Activated gamma-delta T cell treated with Interleukin-2 at 50 U/mL for 16 hours (primary cell): ENCODE data around the gene UBL4B.

Experiments
- DNase-seq: peaks from one replicate; pipeline ENCODE4 v3.0.0-alpha.2; 2020

Gene UBL4B

DNA sequence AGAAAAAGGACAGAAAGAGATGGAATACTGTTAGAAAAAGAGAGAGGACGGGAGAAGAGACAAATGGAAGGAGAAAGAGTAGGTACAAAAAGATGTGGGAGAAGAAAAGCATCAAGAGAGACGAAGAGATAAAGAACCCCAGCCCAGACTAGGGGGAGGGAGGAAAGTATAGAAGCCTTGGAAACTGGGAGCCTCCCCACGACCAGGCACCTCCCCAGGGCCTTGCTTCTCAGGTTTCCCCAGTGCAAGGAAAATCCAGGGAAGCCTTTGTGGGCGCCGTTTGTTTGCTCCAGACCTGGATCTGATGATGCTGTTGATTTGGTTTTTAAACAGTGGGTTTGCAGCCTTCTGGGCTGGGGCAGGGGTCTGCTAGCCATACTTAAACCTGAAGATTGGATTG lies 26.6 kb upstream of the UBL4B start:
- no peak for DNase-seq

DNA sequence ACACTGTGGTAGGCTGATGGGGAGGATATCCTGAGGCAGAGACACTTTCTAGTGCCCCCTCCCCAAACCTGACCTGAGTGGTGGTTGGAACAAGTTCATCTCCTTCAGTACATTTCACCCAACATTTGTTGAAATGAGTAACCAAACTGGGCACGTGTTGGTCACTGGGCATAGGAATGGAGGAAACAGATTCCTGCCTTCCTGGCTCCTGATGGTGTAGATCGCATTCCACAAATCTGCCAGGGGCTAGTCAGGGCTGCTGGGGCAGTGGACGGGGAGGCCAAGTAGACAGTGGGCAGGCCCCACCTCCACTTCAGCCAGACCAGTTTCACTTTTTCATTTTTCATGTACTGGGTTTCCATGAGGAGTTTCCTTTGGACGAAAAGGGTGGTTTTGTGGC lies 25.3 kb upstream of the UBL4B start:
- no peak for DNase-seq

DNA sequence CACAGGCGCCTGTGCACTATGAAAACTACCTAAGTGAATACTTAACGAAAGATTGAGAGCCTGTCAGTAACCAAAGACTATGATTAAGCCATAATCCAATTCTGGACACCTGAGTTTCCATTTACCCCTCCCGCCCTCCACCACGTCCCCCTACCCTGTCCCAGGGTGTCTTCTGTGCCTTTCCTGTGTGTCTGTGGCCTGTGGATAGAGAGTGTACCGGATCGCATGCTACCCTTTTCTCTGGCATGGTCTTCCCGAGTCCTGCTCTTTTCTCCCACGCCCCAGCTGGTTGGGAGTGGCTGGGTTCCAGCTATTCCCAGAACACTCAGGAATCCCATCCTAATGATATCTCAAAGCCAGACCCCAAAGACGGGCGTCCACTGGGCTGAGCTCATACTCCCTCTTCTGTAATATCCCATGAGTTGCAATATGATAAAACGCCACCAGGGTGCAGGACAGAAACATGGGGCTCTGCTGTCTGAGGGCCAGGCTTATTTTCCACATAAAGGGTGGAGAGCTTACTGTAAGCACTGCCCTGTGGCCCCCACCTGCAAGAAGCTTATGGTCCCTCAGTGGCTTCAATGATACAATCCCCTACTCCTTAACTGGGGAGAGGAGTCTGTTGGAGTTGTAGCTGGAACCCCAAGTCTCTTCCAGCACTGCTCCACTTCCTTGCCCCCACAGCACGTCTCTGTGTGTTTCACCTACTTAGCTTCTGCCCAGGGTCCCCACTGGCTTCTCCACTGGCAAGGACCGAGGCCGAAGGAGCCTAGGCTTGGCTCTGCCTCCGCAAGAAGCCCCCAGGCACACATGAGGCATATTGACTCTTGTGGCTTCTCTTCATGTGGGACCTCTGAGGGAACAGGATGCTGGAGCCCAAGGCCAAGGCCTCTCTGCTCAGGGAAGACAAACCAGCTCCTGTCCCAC lies 24.2 kb upstream of the UBL4B start:
- DNase-seq = peak; percentile 39

DNA sequence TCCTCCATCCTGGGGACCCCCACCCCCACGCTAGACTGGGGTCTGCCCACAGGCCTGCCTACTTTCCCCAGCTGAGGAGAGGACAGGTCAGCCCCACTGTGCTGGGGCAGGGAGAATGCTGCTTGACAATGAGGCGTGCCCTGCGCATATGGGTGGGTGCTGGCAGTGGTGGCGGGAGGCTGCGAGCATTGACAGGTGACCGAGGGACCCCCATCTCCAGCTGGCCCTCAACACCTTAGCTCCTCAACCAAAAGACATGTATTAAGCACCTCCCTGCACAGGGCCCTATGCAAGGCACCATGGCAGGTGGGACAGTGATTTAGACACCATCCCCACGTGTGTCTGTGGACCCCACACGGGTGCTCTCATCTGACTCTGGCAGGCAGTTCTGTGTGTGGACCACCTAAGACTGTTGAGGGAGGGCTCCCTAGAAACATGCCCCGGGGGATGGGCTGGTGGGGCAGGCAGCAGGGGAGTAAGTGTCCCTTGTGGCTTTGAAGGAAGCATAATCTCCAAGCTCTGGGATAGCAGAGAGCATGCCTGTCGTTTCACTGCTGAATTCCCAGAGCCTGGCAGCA lies 23.4 kb upstream of the UBL4B start:
- no peak for DNase-seq

DNA sequence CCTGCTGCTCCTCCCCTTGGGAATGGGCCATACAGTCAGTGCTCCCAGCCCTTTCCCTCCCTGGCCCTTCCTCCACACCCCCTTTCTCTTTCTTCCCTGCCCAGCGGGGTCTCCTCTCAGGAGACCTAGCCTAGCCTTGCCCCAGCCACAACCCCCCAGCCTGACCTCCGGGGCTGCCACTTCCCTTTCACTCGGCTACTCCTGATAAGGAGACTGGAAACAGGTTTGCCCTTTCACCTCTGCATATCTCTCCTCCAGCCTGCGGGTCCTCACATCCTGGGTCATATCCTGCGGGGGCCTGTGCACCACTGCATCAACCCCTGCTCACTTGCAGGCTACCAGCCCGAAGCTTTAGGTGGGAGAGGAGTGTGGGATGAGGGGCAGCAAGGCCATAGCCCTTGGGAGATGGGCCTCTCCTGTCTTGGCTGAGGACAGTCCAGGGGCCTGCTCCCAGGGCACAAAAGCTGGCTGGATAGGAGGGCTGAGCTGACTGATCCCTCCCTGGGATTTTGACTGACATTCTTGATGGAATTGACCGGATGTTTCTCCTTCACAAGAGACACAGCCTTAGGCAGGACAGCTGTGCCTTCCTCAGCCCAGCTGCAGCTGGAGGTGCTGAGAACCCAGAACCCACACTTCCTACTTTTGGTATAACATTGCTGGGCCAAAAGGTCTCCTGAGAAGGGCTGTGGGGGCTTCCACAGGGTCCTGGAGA lies 22.5 kb upstream of the UBL4B start:
- no peak for DNase-seq

DNA sequence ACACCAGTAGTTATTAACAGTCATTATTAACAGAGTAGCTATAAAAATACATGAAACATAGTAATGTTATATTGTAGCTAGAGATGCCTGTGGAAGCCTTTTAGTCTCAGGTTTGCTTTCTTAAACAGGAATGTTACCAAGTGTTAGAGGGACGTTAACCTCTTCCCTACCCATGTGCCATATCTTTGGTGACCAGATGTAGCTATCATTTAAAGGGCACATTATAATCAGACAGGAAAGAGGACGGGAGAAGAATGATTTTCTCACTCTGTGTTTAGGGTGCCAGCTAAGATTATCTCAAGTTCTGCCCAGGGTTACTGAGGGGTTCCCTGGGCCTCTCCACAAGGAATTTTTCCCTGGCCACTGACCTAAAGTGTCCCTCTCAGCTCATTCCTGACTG lies 20.9 kb upstream of the UBL4B start:
- DNase-seq = no peak

DNA sequence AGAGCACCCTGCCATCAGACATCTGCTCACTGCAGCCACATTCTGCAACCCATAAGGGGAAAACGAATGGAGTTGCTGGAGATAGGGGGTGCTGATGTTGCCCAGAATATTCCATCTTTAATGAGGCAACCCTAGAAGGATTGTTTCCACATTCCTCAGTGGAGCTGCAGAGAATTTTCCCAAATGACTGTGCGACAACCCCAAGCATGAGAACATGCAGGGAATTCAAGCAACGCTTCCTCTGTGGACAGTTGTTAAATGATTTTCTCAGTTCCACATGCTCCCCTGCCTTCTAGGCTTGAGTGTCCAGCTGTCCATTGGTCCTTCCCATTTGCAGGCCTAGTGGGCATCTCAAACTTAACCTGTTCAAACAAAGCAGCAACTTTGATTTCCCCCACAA lies 20.5 kb upstream of the UBL4B start:
- DNase-seq = no peak

DNA sequence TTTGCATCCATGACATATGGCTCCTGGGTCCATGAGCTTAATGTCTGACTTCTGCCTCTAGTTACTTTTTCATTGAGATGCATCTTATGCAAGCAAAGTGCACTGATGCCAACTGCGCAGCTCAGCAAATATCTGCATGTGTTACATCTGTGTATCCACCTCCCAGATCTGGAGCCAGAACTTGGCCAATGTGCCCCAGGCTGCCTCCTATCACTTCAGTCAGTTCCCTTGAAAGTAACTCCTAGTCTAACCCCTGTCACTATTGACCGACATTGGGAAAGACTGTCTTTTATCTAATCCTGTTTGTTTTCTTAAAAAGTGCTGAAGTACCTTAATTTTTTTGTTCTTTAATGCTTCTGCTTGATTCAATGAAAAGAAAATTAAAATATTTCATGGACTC lies 19.3 kb upstream of the UBL4B start:
- DNase-seq = no peak

DNA sequence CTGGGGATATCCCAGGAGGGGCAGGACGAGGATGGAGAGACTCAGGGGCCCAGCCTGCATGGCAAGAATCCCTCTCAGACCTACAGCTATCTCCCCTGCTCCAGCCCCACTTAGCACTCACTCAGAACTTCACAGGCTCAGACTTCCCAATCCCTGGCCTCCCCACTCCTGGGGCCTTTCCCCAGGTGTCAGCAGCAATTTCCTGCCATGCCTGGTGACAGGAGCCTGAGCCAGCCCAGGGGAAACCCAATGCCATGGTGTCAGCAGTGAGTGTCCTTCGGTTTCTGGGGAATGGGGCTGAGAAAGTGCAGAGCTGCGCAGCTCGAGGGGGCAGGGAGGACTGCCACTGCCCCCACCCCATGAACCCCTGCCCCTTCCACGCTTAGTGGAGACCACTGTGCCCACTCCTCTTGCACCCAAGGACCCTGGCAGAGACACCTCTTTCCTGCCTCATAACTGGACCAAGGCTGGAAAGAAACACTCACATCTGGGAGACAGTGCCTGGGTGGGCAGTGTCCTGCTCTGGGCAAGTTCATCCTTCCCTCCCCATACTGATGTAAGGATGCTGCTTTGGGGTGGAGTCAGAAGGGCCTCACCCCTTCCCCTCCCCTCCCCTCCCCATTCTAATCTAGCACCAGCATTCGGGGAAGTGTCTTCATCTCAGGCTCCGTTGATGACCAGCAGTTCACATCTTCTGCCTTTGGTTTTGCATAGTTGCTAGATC lies 17.1 kb upstream of the UBL4B start:
- DNase-seq = no peak

DNA sequence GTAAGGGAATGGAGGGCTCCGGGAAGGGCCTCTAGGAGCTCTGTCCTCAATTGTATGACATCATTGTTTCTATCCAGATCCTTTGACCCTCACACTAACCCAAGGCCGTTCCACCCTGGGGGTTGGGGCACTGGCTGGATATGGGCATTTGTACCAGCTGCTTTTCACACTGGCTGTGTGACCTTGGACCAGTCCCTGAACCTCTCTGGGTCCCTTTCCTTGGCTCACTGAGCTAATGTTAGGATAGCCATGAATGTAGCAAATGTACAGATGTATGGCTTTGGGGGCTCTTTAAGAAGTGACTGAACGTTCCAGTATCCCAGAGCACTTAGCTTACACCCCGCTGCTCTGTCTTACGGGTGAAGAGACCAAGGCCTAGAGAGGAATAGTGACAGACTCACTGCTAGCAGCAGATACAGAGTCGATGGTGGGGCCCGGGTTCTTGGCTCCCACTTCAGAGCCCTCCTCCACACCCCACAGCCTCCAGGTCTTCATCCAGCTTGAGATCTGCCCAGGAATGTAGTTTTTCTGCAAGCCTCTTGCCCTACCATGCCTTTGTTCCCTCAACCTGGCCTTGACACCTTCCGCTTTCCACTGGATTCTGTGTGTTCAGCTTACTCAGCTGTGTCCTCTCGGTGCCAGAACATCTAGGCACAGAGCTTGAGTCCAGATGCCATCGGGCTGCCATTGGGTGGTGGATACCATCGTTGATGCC lies 14.6 kb upstream of the UBL4B start:
- DNase-seq = no peak

DNA sequence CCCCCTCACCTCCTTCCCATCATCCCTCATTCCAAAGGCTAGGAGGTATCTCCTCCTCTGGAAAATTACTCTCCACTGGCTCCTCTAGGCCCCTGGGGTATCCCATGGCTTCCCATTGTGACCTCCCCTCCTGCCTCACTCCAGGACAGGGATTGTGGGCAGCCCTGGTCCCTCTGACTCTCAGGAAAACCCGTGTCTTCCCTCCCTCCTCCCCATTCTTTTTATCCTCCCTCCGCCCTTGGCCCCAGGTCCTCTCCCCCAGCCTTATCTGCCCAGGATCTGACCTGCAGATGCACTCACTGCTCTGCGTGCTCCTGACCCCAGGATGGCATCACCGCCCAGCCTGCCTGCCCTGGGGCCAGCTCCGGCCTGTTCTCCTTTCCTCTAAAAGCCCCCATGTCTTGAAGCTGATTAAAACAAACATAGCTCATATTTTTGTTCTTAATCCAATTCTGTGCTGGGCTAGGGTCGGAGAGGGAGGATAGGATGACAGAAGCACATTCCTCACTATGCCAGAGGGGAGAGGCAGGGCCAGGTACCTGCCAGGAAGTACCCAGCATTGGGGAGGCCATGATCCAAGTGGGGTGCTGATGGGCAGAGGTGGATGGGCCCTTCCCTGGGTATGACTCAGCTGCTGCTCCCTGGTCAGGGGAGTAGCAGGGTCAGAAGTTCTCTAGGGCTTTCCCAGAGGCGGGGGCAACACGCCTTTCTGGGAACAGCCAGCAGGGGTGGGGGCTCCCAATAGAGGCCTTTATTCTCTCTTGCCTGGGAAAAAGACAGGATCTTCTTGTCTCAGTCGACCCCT lies 13.8 kb upstream of the UBL4B start:
- no peak for DNase-seq

DNA sequence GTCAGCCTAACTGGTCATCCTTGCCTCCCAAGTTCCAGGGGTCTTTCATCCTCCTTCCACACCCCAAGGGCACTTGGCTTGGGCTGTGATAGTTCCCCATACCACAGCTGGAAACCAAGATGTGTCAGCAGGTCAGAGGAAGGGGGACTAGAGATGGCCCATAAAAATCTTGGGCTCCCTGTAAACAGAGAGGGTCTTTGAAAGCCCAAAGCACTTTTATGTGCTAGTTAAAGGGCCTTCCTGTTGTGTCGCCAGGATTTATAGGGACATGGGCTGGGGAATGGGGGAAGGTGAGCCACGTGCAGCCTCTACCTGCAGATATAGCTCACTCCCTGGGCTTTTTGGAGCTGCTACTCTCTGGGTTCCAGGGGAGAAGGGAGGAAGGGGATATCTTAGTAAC lies 11.9 kb upstream of the UBL4B start:
- no peak for DNase-seq

DNA sequence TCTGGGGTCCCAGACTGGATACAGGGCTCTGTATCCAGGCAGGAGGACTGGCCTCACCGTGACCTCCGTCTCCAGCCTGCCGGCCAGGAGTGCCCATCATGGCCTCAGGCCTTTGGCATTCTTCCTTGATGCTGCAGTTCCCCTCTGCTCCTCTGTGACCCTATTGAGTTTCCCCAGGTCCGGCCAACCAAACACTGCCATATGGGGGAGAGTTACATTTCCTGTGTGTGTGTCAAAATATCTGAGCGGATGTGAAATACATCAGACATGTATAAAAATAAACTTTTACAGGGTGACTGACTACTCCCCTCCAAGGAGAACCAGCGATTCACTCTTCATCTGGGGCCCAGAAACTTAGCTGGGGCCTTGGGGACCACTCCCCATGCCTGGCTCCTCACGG lies 10.2 kb upstream of the UBL4B start:
- no peak for DNase-seq

DNA sequence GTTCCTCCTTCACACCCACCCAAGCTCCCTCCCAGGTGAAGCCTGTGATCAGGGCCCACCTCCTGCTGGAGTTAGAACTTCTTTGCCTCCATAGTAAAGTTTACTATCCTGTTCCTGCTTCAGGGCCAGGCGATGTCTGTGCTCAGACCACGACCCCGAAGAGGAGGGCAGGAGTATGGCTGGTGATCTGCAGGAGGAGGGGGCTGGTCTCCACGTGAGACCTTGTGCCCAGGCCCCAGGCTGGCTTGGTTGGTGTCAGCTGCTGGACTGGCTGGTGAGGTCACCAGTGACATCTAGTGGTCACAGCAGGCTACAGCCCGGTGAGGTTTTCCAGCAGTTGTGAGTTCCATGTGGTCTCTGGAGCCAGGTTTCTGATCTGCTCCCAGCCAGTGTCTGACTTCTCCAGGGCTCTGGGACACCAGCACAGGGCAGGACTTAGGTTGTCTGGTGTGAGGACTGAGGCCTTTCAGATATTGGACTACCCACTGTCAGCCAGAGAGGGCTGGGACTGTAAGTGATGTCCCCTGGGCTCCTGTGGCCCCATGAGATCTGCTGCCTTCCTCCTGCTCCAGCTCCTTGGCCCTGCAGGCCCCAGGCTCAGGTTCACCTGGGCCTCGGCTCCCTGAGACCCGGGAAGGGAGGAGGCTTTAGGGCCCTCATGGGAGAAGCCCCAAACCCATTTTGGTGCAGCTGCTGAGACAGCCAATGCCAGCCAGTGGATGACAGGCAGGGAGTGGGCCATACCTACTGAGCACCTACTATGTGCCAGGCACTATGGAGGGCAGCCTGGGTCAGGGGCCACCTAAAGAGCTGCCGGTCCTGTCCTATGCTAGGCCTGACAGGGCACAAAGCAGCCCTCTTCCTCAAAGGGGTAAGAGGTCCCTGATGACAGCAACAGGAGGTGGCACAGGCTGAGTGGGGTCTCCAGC lies 6.0 kb upstream of the UBL4B start:
- peak; percentile 46 for DNase-seq

DNA sequence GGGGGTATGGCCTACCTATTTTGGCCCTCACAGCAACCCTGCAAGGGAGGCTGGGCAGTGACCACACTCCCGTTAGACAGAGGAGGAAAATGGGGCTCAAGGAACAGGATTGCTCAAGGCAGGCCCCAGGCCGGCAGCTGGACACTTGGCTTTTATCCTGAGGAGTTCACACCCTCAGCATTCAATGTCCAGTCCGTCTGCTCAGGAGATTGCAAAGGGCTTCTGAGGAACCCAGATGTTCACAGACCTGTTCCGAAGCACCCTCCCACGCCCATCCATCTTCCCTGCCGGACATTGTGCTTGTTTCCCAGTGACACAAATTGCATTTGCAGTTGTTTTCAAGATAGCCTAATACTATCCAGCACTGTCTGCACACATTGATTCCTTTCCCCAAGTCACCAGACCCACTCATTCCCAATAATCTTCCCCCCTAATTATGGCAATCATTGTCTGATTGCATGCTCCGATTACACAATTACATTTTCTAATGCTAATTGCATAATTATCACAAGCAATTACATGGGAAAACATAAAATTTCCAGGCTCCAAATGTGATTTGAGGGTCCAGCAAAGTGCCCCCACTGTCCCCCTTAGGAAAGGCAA lies 4.3 kb upstream of the UBL4B start:
- DNase-seq = no peak

DNA sequence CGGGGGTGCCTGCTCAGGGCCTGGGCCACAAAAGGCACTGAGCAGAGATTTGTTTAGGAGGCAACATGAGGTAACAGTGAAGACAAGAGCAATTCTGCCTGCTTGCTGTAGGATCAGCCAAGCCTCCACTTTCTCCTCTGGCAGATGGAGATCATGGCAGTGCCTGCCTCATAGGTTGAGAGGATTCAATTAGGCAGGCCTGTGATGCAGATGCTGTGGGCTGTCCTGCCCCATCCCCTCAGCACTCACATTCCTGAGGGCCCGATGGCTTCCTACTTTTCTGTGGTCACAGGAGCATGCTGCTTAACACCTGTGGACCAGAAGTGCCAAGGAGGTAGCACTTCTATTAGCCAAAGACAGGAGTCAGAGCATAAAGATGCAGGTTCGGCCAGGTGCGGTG lies 1.2 kb upstream of the UBL4B start:
- no peak for DNase-seq

DNA sequence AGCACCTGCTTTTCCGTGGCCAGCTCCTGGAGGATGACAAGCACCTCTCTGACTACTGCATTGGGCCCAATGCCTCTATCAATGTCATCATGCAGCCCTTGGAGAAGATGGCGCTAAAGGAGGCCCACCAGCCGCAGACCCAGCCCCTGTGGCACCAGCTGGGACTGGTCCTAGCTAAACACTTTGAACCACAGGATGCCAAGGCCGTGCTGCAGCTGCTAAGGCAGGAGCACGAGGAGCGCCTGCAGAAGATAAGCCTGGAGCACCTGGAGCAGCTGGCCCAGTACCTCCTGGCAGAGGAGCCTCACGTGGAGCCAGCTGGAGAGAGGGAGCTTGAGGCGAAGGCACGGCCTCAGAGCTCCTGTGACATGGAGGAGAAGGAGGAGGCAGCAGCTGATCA lies 413 bp downstream of the UBL4B start:
- no peak for DNase-seq

DNA sequence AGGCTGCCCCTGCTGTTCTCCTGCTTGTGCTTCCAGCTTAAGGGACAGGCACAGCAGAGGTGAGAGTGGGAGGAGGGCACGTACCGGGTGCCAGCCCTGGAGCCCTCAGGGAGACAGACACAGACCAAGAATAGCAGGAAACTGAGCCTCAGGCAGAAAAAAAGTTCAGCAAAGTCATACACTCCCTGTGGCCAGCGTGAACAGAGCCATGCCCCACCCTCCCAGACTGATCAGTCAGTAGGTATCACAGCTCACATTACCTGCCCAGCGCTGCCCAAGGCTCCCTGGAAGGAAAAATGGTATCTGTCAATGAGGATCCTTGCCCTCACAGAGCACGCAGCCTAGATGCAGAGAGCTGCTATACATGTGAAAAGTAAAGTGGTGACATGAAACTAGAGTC lies 1.3 kb downstream of the UBL4B start:
- no peak for DNase-seq

DNA sequence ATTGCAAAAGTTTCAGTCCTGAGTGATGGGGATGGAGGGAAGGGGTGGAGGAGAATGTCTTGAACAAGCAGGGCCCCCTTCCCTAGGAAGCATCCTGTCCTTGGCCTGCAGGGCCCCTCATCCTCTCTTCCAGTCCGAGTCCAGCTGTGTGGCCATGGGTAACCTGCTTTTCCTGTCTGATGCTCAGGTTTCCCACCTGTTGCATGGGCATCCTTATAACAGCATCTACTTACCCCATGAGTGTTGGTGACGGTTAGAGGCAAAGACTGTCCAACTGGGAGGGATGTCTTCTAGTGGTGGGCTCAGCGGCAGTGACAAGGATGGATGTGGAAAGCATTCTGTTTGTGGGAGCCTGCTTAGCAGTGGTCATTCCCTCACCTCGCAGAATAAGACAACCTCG lies 1.9 kb downstream of the UBL4B start:
- DNase-seq = no peak

DNA sequence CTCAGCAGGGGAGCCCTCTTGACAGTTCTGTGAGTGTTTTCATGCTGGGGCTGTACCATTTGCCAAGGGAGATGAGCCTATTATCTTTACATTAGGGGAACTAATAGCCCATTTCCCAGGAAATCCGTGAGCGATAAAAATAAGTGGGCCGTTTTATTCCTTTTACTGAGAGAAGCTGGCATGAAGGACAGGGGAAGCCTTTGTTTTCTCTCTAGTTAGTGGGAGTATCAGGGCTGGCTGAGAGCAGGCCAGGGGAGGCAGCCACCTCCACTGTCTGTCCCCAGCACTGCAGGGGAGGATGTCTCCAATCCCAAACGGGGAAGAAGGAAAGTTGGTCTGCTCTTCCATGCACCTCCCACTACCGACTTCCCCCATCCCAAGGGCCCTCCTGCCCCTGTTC lies 2.5 kb downstream of the UBL4B start:
- DNase-seq = no peak
